ENCODE results near the gene RBM44.
"Not testable (repeated sequence)": the region's sequence is repeated elsewhere in the genome, so short reads cannot be mapped to it uniquely, and the experiment has no call there.

The RBM44 gene

GRCh38 chr2:237779521-237779920 lies 19.1 kb upstream of the RBM44 start:
- no peak for DNase-seq

DNA sequence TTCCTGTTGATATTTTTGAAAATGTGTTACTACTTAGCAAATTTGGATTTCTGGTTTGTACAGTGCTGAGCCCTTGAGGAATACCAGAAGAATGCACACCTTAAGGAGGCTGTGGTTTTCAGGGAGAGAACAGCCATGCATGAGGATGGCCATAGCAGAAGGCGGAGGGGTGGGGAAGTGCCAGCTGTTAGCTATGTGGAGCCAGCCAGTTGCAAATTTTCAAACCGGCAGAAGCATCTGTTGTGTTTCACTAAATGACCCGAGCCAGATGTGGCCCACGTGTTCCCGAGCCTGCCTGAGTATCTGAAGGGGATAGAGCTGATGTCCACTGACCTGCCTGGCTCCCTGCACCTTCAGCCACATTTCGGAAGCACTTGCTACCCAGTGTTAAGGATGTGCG lies 16.4 kb upstream of the RBM44 start:
- DNase-seq = no peak

DNA sequence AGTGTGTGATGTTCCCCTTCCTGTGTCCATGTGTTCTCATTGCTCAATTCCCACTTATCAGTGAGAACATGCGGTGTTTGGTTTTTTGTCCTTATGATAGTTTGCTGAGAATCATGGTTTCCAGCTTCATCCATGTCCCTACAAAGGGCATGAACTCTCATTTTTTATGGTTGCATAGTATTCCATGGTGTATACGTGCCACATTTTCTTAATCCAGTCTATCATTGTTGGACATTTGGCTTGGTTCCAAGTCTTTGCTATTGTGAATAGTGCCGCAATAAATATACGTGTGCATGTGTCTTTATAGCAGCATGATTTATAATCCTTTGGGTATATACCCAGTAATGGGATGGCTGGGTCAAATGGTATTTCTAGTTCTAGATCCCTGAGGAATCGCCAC lies 14.9 kb upstream of the RBM44 start:
- not testable (repeated sequence) for DNase-seq

DNA sequence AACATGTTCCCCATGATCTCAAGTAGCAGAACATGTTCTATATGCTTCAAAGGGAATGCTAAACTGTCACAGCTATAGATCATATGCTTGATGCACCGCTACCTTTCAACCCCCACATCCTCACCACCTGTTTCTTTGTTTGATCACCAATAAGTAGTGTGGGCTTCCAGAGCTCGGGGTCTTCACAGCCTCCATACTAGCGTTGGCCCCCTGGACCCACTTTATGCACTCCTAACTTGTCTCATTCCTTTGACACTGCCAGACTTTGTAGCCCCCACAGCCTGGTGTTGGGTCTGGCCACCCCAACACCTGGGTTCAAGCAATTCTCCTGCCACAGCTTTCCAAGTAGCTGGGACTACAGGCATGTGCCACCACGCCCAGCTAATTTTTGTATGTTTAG lies 11.6 kb upstream of the RBM44 start:
- no peak for DNase-seq

GRCh38 chr2:237790353-237790752 lies 8.2 kb upstream of the RBM44 start:
- DNase-seq = no peak

- no peak for DNase-seq
These were observed 6.4 kb upstream of the RBM44 start for GRCh38 chr2:237791977-237792727.

DNA sequence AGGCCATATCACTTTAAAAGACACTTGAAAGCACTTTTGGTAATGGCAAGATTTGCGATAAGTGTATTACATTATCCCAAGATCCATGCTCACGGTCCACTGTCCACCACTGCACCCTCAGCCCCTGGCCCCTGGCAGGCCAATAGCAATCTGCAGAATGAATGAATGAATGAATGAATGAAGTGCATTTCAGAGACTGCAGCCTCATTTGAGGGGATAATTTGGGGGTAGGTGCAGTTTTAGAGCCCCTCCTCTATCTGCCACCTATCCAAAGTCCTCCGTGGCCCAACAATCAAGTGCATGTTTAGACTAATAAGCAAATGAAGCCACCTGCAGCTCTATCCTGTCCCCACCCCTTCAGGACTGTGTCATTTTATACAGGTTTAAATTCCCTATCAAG lies 1.3 kb upstream of the RBM44 start:
- DNase-seq = no peak

DNA sequence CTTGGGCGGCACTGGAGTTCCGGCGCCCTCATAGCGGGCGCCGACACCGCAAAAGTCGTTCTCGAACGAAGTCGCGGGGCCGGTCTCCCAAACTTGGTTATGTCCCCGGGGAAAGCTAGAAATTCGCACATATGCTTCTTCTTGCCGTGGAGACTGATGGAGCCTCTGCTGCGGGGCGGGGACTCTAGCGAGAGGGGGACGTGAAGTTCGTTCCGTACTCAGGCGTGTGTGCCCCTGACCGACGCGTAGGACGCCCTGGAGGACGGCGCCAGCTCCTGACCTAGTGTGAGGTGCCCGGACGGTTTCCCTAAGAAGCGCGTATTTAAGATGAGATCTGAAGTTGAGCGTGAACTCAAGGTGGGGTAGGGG lies 465 bp downstream of the RBM44 start:
- DNase-seq = no peak

- DNase-seq = no peak
These were observed 2.9 kb downstream of the RBM44 start for GRCh38 chr2:237801466-237801865.

GRCh38 chr2:237806334-237806733 lies 7.8 kb downstream of the RBM44 start:
- no peak for DNase-seq

DNA sequence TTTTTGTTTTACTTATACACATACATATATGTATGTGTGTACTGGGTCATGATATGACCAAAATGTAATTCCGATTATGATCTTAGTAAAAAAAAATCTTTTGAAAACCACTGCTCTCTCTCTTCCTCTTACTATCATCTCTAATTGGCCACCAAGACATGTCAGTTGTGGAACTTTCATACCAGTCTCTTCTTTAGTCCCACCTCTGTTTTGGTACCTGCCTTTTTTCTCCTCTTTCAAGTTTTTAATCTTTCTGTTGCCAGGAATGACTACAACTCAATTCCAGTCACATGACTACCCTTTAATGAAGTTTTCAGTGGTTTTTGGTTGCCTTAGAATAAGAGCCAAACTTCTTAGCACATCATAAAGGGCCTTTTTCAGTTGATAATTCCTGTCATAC lies 17.1 kb downstream of the RBM44 start:
- DNase-seq = no peak

- DNase-seq = no peak
These were observed 18.0 kb downstream of the RBM44 start for GRCh38 chr2:237816531-237816930.

DNA sequence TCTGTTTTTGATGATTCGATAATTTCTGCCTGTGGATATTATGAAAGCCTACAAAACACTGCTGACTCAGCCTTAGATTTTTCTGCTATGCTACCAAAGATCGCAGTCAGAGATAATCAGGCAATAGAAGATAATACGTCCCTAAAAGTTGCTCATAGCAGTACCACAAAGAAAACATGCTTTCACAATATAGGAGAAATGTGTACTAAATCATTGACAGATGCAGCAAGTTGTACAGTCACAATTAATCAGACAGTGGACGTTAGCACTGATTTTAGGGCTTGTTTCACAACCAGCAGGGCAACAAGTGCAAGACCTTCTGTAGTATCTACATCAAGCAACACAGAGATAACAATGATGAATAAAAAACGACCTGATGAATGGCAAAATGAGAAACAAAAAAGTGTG lies 19.5 kb downstream of the RBM44 start:
- no peak for DNase-seq

DNA sequence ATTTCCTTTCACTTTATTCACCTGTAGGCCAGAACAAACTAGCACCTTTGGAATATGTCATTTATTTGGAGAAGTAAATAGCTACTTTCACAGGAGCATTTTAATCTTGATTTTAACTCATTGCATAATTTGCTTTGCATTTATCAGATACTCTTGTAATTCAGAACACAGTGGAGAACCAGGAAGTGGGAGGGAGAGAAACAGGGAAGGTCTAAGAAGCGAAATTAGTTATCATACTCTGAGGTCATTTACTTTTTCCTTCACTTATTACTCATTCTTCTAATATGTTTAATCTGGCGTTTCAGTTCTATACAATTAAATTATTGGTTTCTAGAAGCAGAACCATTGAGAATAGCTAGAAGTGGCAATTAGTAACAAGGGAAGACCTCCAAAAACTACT lies 20.7 kb downstream of the RBM44 start:
- DNase-seq = no peak

DNA sequence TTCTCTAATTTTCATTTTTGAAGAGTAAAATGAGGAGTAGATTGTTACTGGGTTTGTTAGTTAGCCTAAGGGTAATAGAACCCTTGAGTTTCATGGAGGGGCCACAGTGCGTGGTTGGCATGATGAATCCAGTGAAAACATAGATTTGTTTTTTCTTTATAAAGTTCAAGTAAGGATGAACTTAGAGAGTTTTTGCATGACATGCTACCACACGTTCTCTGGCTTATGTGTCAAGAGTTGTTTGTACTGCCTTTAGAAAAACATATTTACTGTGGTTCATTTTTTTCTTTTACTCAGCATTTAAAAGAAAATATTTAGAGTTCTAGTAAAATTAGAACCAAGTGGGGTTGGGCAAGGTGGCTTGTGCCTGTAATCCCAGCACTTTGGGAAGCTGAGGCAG lies 21.8 kb downstream of the RBM44 start:
- no peak for DNase-seq

GRCh38 chr2:237823544-237823943 lies 25.0 kb downstream of the RBM44 start:
- no peak for DNase-seq

- DNase-seq = no peak
These were observed 25.5 kb downstream of the RBM44 start for GRCh38 chr2:237824085-237824484.

DNA sequence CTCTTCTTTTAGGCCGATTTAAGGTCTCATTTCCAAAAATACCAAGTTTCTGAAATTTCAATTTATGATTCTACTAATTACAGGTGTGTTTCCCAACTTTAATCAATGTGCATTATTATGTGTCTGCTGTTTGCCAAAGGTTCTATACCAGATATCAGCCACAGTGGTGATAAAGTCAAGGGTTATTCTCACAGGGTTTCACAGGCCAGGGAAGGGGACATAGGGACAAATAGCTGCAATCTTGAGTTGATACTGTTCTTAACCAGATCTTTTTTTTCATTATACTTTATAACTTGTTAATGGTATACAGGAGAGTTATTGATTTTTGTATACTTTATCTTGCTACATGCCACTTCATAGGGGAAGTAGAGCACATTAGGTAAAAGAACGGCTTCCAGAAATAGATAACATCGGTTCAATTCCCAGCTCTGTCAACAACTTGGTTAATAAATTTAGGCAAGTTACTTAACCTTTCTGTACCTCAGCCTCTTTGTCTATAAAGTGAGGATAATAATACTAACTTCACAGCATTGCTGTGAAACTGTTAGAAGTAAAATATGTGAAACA lies 28.9 kb downstream of the RBM44 start:
- DNase-seq = no peak

GRCh38 chr2:237830522-237830921 lies 31.9 kb downstream of the RBM44 start:
- DNase-seq = no peak

DNA sequence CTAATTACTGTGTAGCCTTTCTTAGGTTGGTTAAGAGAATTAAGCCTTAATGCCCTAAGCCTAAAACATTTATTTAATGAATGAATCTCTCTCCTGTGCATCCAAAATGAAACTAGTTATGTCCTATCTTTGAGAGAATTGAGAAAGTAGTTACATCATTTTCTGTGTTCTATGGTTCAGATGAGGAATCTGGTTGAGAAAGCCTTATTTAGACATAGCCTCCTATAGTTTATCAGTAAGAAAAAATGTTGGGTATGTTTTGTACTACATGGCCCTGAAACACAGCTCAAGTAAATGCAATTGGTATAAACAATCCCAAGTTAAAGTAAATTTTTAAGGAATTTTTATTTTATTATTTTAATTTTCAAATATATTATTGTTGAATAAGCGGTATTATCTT lies 35.0 kb downstream of the RBM44 start:
- no peak for DNase-seq

DNA sequence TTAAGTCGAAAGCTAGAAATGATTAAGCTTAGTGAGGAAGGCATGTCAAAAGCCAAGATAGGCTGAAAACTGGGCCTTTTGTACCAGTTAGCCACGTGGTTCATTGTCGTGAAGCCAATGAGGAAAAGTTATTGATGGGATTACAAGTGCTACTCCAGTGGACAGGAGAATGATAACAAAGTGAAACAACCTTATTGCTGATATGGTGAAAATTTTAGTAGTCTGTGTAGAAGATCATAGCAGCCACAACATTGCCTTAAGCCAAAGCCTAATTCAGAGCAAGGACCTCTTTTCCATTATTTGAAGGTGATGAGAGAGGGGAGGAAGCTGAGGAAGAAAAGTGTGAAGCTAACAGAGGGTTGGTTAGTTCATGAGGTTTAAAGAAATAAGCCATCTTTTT lies 36.8 kb downstream of the RBM44 start:
- DNase-seq = no peak

GRCh38 chr2:237841051-237841450 lies 42.5 kb downstream of the RBM44 start:
- no peak for DNase-seq

DNA sequence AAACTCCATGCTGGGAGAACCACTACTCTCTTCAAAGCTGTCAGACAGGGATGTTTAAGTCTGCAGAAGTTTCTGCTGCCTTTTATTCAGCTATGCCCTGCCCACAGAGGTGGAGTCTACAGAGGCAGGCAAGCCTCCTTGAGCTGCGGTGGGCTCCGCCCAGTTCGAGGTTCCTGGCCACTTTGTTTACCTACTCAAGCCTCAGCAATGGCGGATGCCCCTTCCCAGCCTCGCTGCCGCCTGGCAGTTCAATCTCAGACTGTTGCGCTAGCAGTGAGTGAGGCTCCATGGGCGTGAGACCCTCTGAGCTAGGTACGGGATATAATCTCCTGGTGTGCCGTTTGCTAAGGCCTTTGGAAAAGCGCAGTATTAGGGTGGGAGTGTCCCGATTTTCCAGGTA lies 50.4 kb downstream of the RBM44 start:
- DNase-seq = not testable (repeated sequence)

GRCh38 chr2:237854295-237854694 lies 55.7 kb downstream of the RBM44 start:
- no peak for DNase-seq

- DNase-seq = no peak
These were observed 59.2 kb downstream of the RBM44 start for GRCh38 chr2:237857791-237858190.
